Hepatocyte (in vitro differentiated cells): ENCODE data around the gene XPO4. TPM values are rescaled to one million over a fixed set of nuclear protein-coding genes. Genes with fewer than 3 reads are reported as not detected.

Experiments used
- DNase-seq: peaks from one replicate; pipeline ENCODE4 v3.0.0-alpha.2; 2016; ENCODE audit warnings: low spot score
- H2AFZ ChIP-seq: fragments of 200-600 bp; sonication (generic); 2 replicates; pipeline ENCODE4 v1.6.0; 2016; ENCODE audit warnings: antibody characterized with exemption, mild to moderate bottlenecking
- H3K27ac ChIP-seq: fragments of 200-600 bp; sonication (generic); 2 replicates; pipeline ENCODE4 v1.5.1; 2016; ENCODE audit warnings: mild to moderate bottlenecking
- H3K27me3 ChIP-seq: fragments of 200-600 bp; sonication (generic); 2 replicates; pipeline ENCODE4 v1.6.1; 2016
- H3K36me3 ChIP-seq: fragments of 200-600 bp; sonication (generic); replicated peaks from 2 replicates; pipeline ENCODE4 v1.5.1; 2016; ENCODE audit warnings: low read depth; ENCODE audit not compliant: insufficient read depth
- H3K4me1 ChIP-seq: fragments of 200-600 bp; sonication (generic); 2 replicates; pipeline ENCODE4 v1.5.1; 2016; ENCODE audit warnings: mild to moderate bottlenecking, moderate library complexity; ENCODE audit not compliant: insufficient read depth
- H3K4me2 ChIP-seq: fragments of 200-600 bp; sonication (generic); 2 replicates; pipeline ENCODE4 v1.6.0; 2016
- H3K4me3 ChIP-seq: fragments of 200-600 bp; sonication (generic); 2 replicates; pipeline ENCODE4 v1.5.1; 2016; ENCODE audit warnings: mild to moderate bottlenecking
- H3K79me2 ChIP-seq: fragments of 200-600 bp; sonication (generic); 2 replicates; pipeline ENCODE4 v1.6.0; 2017; ENCODE audit warnings: mild to moderate bottlenecking
- H3K9me2 ChIP-seq: fragments of 200-600 bp; sonication (generic); replicated peaks from 2 replicates; pipeline ENCODE4 v1.6.0; 2017; ENCODE audit warnings: mild to moderate bottlenecking; ENCODE audit not compliant: insufficient read depth
- H3K9me3 ChIP-seq: fragments of 200-600 bp; sonication (generic); 2 replicates; pipeline ENCODE4 v1.5.1; 2016; ENCODE audit warnings: low read depth, mild to moderate bottlenecking
- H4K20me1 ChIP-seq: fragments of 200-600 bp; sonication (generic); 2 replicates; pipeline ENCODE4 v1.6.0; 2016; ENCODE audit warnings: mild to moderate bottlenecking; ENCODE audit not compliant: insufficient read depth, poor library complexity, severe bottlenecking
- EZH2 ChIP-seq: fragments of 200-600 bp; sonication (generic); IDR thresholded peaks from 2 replicates; pipeline ENCODE4 v1.6.1; 2016; ENCODE audit warnings: antibody characterized with exemption, mild to moderate bottlenecking, borderline replicate concordance
- EZH2phosphoT487 ChIP-seq: fragments of 200-600 bp; sonication (generic); IDR thresholded peaks from one replicate; pipeline ENCODE4 v1.6.1; 2018; ENCODE audit warnings: antibody characterized with exemption, mild to moderate bottlenecking, low read depth, moderate library complexity; ENCODE audit not compliant: unreplicated experiment, severe bottlenecking
- WGBS: methylation state at CpG from one replicate; pipeline ENCODE4 v1.1.6; 2016; ENCODE audit warnings: low lambda C conversion rate; ENCODE audit errors: missing lambda C conversion rate; 5-methylcytosine and 5-hydroxymethylcytosine counted together
- polyA plus RNA-seq: library from polyadenylated mRNA; unstranded; fragments of >200 nt; fragmentation: Nextera tagmentation; extraction: Ambion mirVana; gene quantifications from 2 replicates; pipeline ENCODE4 v1.2.1, GENCODE V29; 2016
- total RNA-seq: library from RNA; depleted of rRNA; stranded (reverse); fragments of >200 nt; gene quantifications from 2 replicates; pipeline ENCODE4 v1.2.3, GENCODE V29; 2014
- TF ChIP-seq, protein P1 (sequence below): fragments of 200-600 bp; sonication (generic); IDR thresholded peaks from 2 replicates; pipeline ENCODE4 v1.5.1; 2016; ENCODE audit warnings: antibody characterized with exemption, mild to moderate bottlenecking; ENCODE audit not compliant: poor library complexity

The XPO4 gene
- total and polyA plus RNA-seq, 2 experiments from 2014 or later = 3.4 to 20.7 TPM

DNA sequence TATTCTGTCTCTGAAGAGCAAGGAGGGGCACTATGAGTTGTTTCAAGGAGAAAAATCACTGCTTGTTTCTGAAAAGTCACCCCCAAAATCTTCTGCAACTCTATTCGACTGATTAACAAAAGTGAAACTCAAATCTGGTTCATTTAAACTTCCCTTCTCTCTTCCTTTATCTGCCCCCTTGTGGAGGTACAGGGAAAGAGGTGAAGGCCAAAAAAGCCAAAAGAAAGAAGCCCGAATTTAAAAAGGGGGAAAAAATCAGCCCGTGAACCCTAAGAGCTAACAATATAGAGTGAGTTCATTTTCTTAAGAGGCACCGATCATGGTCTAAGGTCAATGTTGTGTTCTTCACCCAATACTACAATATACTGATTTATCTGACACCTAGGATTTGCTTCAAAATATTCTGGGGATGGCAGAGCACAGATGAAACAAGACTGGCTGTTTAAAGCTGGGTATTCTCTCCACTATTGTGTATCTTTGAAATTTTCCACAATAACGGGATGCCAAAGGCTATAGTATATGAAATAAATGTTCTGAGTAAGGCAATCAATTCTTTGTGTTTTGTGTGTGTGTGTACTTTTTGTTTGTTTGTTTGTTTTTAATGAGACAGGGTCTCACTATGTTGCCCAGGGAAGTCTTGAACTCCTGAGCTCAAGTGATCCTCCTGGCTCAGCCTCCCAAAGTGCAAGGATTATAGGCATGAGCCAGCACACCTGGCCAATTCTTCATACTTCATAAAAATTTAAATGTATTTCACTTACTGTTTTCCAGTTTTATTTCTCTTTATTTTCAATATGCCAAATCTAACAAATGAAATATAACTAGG is 73.8 kb downstream of the XPO4 start:
- H3K4me1 ChIP-seq = peaks cover 7% of the 10 kb centered on the region
- H3K9me2 ChIP-seq = no peaks in the 10 kb centered on the region
- WGBS = 41% methylated on average over 5 of the region's 5 CpGs
- H2AFZ ChIP-seq = no peak overlapping the region
- peak; percentile 64 for DNase-seq
- no peaks in the 10 kb centered on the region for H4K20me1 ChIP-seq
- H3K27me3 ChIP-seq = no peaks in the 10 kb centered on the region
- H3K9me3 ChIP-seq = no peaks in the 10 kb centered on the region
- TF ChIP-seq EZH2phosphoT487 = no peak
- TF ChIP-seq, protein P1, sequence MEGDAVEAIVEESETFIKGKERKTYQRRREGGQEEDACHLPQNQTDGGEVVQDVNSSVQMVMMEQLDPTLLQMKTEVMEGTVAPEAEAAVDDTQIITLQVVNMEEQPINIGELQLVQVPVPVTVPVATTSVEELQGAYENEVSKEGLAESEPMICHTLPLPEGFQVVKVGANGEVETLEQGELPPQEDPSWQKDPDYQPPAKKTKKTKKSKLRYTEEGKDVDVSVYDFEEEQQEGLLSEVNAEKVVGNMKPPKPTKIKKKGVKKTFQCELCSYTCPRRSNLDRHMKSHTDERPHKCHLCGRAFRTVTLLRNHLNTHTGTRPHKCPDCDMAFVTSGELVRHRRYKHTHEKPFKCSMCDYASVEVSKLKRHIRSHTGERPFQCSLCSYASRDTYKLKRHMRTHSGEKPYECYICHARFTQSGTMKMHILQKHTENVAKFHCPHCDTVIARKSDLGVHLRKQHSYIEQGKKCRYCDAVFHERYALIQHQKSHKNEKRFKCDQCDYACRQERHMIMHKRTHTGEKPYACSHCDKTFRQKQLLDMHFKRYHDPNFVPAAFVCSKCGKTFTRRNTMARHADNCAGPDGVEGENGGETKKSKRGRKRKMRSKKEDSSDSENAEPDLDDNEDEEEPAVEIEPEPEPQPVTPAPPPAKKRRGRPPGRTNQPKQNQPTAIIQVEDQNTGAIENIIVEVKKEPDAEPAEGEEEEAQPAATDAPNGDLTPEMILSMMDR = peak; percentile 77
- no peak overlapping the region for H3K4me3 ChIP-seq
- no peaks in the 10 kb centered on the region for H3K36me3 ChIP-seq
- H3K27ac ChIP-seq = no peak overlapping the region
- H3K4me2 ChIP-seq = peak overlapping the region; percentile 70
- H3K79me2 ChIP-seq = no peaks in the 10 kb centered on the region

DNA sequence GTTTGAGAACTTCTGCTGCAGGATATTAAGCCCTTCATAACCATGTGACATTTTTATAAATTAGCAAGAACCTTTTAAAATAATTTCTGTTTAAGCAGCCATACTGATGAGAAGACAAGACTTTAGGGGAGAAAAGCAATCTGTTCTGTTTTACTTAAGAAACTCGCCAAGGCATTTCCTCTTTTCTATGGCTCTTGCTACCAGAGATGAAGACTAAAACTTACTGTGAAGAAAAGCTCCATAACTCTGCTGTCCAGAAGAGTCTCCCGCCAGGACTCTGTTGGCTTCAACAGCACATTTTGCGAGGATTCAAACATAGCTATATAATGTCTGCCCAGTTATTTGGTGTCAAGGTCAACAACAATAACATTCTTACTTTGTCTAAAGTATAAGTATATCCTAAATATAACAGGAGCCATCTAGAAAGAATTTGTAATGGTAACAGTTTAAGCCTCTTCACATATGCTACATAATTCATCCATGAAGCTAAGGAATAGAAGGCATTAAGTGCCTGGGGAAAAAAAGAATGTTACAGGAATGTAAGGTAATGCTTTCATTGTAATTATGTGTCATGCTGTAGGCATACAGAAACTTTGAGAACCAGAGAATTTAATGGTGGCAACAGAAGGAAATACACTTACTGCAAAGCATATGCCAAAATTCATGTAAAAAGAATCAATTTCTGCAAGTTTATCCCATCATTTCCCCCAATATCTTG is 75.5 kb downstream of the XPO4 start:
- no peak overlapping the region for H2AFZ ChIP-seq
- H3K9me2 ChIP-seq = no peaks in the 10 kb centered on the region
- H3K27ac ChIP-seq = no peak overlapping the region
- peaks cover 6% of the 10 kb centered on the region for H3K4me1 ChIP-seq
- no peaks in the 10 kb centered on the region for H3K36me3 ChIP-seq
- no peaks in the 10 kb centered on the region for H3K79me2 ChIP-seq
- no peaks in the 10 kb centered on the region for H3K9me3 ChIP-seq
- H3K27me3 ChIP-seq = no peaks in the 10 kb centered on the region
- H3K4me3 ChIP-seq = no peak overlapping the region
- H4K20me1 ChIP-seq = no peaks in the 10 kb centered on the region
- DNase-seq = no peak
- 71% methylated on average over 3 of the region's 3 CpGs for WGBS
- H3K4me2 ChIP-seq = no peak overlapping the region
- TF ChIP-seq EZH2 (no peak), EZH2phosphoT487 (no peak)
- TF ChIP-seq, protein P1 = no peak

DNA sequence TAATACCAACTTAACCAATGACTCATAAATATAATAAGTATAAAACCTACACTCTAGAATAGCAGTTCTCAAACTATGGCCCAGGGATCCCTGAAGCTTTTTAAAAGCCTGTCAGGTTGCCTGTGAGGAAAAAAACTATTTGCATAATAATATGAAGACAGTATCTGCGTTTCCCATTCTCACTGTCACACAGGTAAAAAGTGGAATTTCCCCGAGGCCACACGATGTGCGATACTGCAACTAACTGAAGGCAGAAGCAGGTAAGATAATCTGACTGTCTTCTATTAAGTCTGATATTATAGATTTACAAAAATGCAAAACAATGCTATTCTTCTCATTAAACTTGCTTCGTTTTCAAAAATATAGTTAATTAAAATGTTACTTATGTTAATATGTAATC is 76.2 kb downstream of the XPO4 start:
- no peak overlapping the region for H3K27ac ChIP-seq
- H3K4me2 ChIP-seq = no peak overlapping the region

More for the DNA sequence above, 76.2 kb downstream of the XPO4 start:
- no peaks in the 10 kb centered on the region for H3K27me3 ChIP-seq
- no peak overlapping the region for H2AFZ ChIP-seq
- H3K9me2 ChIP-seq = no peaks in the 10 kb centered on the region
- H3K79me2 ChIP-seq = no peaks in the 10 kb centered on the region
- H3K36me3 ChIP-seq = no peaks in the 10 kb centered on the region
- TF ChIP-seq EZH2phosphoT487 (no peak), EZH2 (no peak)
- TF ChIP-seq, protein P1 = no peak
- H3K4me3 ChIP-seq = no peak overlapping the region
- H4K20me1 ChIP-seq = no peaks in the 10 kb centered on the region
- no peaks in the 10 kb centered on the region for H3K4me1 ChIP-seq
- H3K9me3 ChIP-seq = no peaks in the 10 kb centered on the region
- DNase-seq = no peak
- WGBS = 83% methylated on average over 5 of the region's 5 CpGs
